ENCODE data around the gene IGSF6. TPM values are rescaled to one million over a fixed set of nuclear protein-coding genes. Genes with fewer than 3 reads are reported as not detected.

Gene IGSF6
- total and polyA plus RNA-seq, 2 of the 4 experiments (the other 2 are of a cell fraction): not detected

DNA sequence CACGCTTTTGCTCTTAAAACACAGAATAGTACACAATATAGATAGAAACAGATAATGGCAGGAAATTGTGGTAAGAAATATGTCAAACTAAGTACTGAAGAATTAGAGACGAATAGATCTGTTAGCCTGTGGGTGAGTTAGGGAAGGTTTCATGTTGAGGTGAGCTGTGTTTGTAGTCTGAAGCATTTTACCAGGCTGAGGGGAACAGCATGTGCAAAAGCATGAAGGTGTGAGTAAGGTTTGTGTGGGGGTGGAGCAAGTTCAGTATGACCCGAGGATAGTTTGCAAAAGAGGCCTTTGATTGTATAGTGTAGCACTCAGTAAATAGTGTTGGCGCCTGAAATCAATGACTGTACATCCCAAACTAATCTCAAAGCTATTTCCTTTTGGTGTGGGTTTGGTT, 13.8 kb downstream of the IGSF6 start:
- CTCF ChIA-PET: no interaction called here
- H4K91ac ChIP-seq (ENCODE audit: insufficient read depth, low read depth, low read length): no peak overlapping the region

More for the DNA sequence above, 13.8 kb downstream of the IGSF6 start:
- Histone ChIP-seq H3K4me1 (ENCODE audit: control insufficient read depth, insufficient read depth, low read length) (peaks cover 9% of the 10 kb centered on the region), H3K9ac (ENCODE audit: low read depth, low read length) (no peak overlapping the region), H2AK9ac (replicated peaks; ENCODE audit: low read depth, low read length, poor library complexity) (no peak overlapping the region), H3K27me3 (ENCODE audit: control insufficient read depth, insufficient read depth, low read length) (no peaks in the 10 kb centered on the region), H2AK5ac (ENCODE audit: low read depth, low read length) (no peak overlapping the region), H2AFZ (replicated peaks; ENCODE audit: low read length, poor library complexity) (no peak overlapping the region), H3K79me1 (ENCODE audit: low read depth in 1 of 2, low read length in 2 of 2) (peaks cover 10 to 28% of the 10 kb centered on the region in 2 experiments), H3K18ac (ENCODE audit: low read depth, low read length) (no peak overlapping the region), H2BK15ac (ENCODE audit: low read depth, low read length) (no peak overlapping the region), H3K4me2 (ENCODE audit: low read depth, low read length) (peak overlapping the region; percentile 28; the same call in 1 of the 2 replicates), H3K4me3 (ENCODE audit: insufficient read depth, low read depth, low read length) (no peak overlapping the region), H2BK20ac (ENCODE audit: low read depth, low read length) (no peak overlapping the region), H4K20me1 (ENCODE audit: insufficient read depth, low read length) (peaks cover 4% of the 10 kb centered on the region; the same call in 1 of the 2 replicates), H3K23ac (ENCODE audit: low read depth, low read length) (no peak overlapping the region), H3K4ac (ENCODE audit: low read depth, low read length) (no peak overlapping the region; the same call in 1 of the 2 replicates), H4K8ac (ENCODE audit: low read depth in 2 of 2, low read length in 2 of 2) (no peak overlapping the region), H2BK120ac (ENCODE audit: low read depth, low read length) (no peak overlapping the region), H3K27ac (ENCODE audit: insufficient read depth, low read length) (no peak overlapping the region), H4K5ac (ENCODE audit: low read depth, low read length) (no peak overlapping the region), H3K9me3 (ENCODE audit: control insufficient read depth, insufficient read depth, low read length) (no peaks in the 10 kb centered on the region), H2BK5ac (ENCODE audit: low read depth, low read length, poor library complexity, severe bottlenecking) (peak overlapping the region; percentile 28), H3K36me3 (ENCODE audit: control insufficient read depth, insufficient read depth, low read length) (peaks cover 7% of the 10 kb centered on the region), H3K9me1 (ENCODE audit: insufficient read depth, low read length) (no peaks in the 10 kb centered on the region), H3K56ac (ENCODE audit: extremely low read depth, insufficient read depth, low read length) (no peak overlapping the region), H3K14ac (replicated peaks; ENCODE audit: low read depth, low read length) (no peak overlapping the region)
- in situ Hi-C loops (cut with MboI; ENCODE audit: low sequenced_read_pairs) (no loop called here), intact Hi-C loops (cut with micrococcal nuclease) (no loop called here), dilution Hi-C loops (cut with HindIII; ENCODE audit: low sequenced_read_pairs, unreplicated experiment) (no loop called here)
- BruUV-seq (replicated peaks): no TSS peak
- WGBS, 2 experiments (ENCODE audit: extremely low coverage in 2 of 2, insufficient read length in 1 of 2): 29% methylated on average over 1 of the region's 4 CpGs; no CpG with 5 or more reads in 1 of the 2 experiments
- TF ChIP-seq CEBPB (IDR thresholded peaks at IDR 0.05; ENCODE audit: low read depth, low read length) (no peak), BHLHE40 (IDR thresholded peaks at IDR 0.05; ENCODE audit: low read depth, low read length) (peak; percentile 41; the same call in 1 of the 2 replicates), FOS (IDR thresholded peaks at IDR 0.05; ENCODE audit: low read depth, low read length) (peak; percentile 30)
- peak; percentile 66 for DNase-seq
- POLR2A ChIA-PET (ENCODE audit: unreplicated experiment): no interaction called here
- ATAC-seq (ENCODE audit: low read depth): peak; percentile 70

All from IMR-90 (cell line).